Measurements from ENCODE around the gene CCDC81. TPM values are rescaled to one million over a fixed set of nuclear protein-coding genes. Genes with fewer than 3 reads are reported as not detected.
"Not testable (repeated sequence)": the region's sequence is repeated elsewhere in the genome, so short reads cannot be mapped to it uniquely, and the experiment has no call there.

Gene CCDC81
- total RNA-seq, 4 donors from 2014 or later: 1.4 to 1.6 TPM; not detected in 2

DNA sequence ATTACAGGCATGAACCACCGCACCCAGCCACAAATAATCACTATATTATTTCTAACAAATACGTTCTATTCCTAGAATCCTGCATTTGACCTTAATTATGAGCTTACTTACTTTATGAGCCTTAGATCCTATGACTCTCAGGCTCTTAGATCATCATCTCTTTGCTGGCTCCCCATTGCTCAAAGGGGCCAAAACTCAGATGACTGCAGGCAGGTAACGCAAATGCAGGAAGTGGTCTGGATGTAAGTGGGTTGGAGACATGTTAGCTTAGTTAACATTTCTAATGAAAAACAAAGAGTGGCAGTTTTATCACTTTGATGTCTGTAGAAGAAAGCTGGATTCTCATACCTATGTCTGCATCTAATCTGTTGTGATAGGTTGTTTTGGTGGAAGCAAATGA, 23.4 kb downstream of the CCDC81 start:
- TF ChIP-seq, protein P1, sequence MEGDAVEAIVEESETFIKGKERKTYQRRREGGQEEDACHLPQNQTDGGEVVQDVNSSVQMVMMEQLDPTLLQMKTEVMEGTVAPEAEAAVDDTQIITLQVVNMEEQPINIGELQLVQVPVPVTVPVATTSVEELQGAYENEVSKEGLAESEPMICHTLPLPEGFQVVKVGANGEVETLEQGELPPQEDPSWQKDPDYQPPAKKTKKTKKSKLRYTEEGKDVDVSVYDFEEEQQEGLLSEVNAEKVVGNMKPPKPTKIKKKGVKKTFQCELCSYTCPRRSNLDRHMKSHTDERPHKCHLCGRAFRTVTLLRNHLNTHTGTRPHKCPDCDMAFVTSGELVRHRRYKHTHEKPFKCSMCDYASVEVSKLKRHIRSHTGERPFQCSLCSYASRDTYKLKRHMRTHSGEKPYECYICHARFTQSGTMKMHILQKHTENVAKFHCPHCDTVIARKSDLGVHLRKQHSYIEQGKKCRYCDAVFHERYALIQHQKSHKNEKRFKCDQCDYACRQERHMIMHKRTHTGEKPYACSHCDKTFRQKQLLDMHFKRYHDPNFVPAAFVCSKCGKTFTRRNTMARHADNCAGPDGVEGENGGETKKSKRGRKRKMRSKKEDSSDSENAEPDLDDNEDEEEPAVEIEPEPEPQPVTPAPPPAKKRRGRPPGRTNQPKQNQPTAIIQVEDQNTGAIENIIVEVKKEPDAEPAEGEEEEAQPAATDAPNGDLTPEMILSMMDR (IDR thresholded peaks at IDR 0.05): no peak
- no peak for ATAC-seq (ENCODE audit: low FRiP score)
- DNase-seq (ENCODE audit: low spot score): no peak

DNA sequence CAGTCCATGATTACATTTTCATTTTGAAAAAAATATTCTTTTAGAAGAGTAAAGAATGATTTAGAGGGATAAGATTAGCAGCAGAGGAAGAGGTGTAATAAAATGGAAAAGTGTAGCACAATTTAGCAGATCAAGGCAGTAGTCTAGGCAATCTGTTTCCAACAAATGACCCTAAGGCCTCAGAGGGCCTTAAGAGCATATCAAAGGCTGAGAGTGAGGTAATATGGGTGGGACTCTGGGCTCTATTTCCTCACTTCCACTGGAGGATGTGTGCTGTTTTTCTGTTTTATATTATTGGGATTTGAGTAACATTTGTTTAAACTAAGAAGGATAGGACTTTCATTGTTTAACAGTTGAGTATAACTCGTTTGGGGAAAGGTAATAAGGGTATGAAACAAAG, 28.8 kb downstream of the CCDC81 start:
- no peak for ATAC-seq (ENCODE audit: low FRiP score)
- DNase-seq (ENCODE audit: low spot score): no peak
- TF ChIP-seq, protein P1 (IDR thresholded peaks at IDR 0.05): no peak

DNA sequence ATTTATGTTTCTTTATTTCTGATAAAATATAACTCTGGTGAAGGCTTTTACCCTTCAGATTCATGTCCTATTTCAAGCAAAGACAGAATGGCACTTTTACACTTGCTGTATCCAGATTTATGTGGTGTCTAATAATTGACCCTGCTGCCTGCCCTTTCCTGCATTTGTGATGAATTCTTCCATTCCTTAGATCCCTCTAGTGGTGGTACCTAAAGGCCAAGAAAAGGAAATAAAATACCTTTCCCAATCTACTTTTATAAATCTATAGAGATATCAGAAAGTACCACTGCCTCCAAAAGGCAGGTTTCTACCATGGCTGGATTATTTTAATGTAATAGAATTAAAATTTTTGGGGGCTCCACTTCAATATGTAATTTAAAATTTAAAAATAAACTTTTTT, 34.2 kb downstream of the CCDC81 start:
- TF ChIP-seq, protein P1 (IDR thresholded peaks at IDR 0.05): no peak
- DNase-seq (ENCODE audit: low spot score): no peak
- no peak for ATAC-seq (ENCODE audit: low FRiP score)

DNA sequence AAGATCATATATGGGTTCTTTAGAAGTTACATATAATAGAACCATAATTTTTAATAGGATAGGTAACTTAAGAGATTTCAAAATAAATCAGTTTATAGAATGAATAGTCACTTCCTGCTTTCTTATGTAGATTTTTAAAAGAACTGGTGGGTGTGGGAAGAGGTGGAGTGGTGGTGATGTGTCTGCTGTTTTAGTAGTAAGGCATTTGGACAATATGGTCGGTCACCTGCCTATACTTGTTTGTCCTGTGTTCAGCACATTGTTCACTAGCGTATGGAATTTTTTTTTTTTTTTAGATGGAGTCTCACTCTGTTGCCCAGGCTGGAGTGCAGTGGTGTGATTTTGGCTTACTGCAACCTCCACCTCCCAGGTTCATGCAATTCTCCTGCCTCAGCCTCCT, 39.3 kb downstream of the CCDC81 start:
- TF ChIP-seq, protein P1 (IDR thresholded peaks at IDR 0.05): no peak
- DNase-seq (ENCODE audit: low spot score) (no peak), ATAC-seq (ENCODE audit: low FRiP score) (no peak)

DNA sequence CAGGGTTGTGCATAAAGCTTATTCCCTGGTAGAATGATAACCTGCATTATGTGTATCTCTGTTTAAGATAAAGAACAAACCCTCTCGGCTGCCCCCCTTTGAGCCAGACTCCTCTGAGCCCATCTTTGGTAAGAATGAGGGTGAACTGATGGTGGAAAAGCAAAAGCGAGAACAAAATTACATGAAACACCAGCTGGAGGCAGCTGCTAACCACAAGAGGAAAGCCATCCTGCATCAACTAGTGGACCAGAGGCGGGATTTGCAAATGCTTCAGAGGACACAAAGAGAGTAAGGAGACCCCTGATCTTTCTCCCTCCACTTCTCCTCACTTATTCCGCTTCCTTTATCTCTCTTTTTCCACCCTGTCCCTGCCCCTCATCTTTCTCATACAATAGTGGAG, 40.3 kb downstream of the CCDC81 start:
- TF ChIP-seq, protein P1 (IDR thresholded peaks at IDR 0.05): no peak
- DNase-seq (ENCODE audit: low spot score): no peak
- no peak for ATAC-seq (ENCODE audit: low FRiP score)

DNA sequence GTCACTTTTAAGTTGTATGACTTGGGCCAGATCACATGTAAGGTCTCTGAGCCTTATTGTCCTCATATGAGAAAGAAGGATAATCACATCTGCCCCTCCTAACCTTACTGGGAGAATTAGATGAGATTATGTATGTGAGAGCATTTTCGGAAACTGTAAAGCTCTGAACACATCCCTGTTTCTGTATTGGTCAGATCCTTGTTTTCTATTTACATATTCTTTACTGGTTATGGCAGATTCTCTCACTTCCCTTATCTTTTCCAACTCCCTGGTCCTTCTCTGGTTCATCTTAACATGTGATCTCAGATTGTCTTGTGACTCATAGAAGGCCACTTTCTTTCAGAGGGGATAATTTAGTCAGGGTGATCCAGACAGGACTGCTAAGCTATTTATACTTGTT, 41.8 kb downstream of the CCDC81 start:
- ATAC-seq (ENCODE audit: low FRiP score) (no peak), DNase-seq (ENCODE audit: low spot score) (no peak)
- TF ChIP-seq, protein P1 (IDR thresholded peaks at IDR 0.05): no peak

DNA sequence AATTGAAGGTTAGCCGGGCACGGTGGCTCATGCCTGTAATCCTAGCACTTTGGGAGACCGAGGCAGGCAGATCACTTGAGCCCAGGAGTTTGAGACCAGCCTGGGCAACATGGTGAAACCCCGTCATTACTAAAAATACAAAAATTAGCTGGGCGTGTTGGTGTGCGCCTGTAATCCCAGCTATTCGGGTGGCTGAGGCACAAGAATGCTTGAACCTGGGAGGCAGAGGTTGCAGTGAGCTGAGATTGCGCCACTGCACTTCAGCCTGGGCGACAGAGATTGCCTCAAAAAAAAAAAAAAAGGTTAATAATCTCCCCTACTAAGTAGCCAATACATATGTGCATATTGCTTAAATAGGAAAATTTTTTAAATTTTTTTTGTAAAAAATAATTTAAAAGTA, 42.3 kb downstream of the CCDC81 start:
- not testable (repeated sequence) for ATAC-seq (ENCODE audit: low FRiP score); DNase-seq (ENCODE audit: low spot score)

DNA sequence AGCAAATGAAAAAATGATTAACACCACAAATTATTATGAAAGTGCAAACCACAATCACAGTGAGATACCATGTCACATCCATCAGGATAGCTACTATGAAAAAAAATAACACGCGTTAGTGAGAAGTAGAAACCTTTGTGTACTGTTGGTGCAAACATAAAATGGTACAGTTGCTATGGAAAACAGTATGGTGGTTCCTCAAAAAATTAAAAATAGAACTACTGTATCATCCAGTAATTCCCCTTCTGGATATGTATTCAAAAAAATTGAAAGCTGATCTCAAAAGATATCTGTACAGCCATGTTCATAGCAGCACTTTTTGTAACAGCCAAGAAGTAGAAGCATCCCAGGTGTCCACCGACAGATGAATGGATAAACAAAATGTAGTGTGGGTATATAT, 43.4 kb downstream of the CCDC81 start:
- TF ChIP-seq, protein P1 (IDR thresholded peaks at IDR 0.05): no peak
- no peak for DNase-seq (ENCODE audit: low spot score)
- ATAC-seq (ENCODE audit: low FRiP score): no peak

All from omental fat pad (tissue), 4 donors.